ENCODE measurements around the gene ALDH2.
"Not testable (repeated sequence)": the region's sequence is repeated elsewhere in the genome, so short reads cannot be mapped to it uniquely, and the experiment has no call there.

Gene ALDH2

GRCh38 chr12:111766608-111767361 is at the start of gene ALDH2:
Gene ALDH2, plus strand, starts transcription at chr12:111766933. Its CDS starts 50 bp downstream, at chr12:111766983.
- in situ Hi-C loops (cut with MboI; ENCODE audit: low sequenced_read_pairs): no loop called here

GRCh38 chr12:111719316-111719715 is 47.4 kb upstream of the ALDH2 start:
- in situ Hi-C loops (cut with MboI; ENCODE audit: low sequenced_read_pairs): not testable (repeated sequence)

- in situ Hi-C loops (cut with MboI; ENCODE audit: low sequenced_read_pairs): no loop called here
Observed at GRCh38 chr12:111720457-111720856, 46.3 kb upstream of the ALDH2 start.

- in situ Hi-C loops (cut with MboI; ENCODE audit: low sequenced_read_pairs): not testable (repeated sequence)
Observed at GRCh38 chr12:111723646-111724360, 42.9 kb upstream of the ALDH2 start.

- in situ Hi-C loops (cut with MboI; ENCODE audit: low sequenced_read_pairs): no loop called here
Observed at GRCh38 chr12:111728795-111729194, 37.9 kb upstream of the ALDH2 start.

GRCh38 chr12:111730420-111730819 is 36.3 kb upstream of the ALDH2 start:
- in situ Hi-C loops (cut with MboI; ENCODE audit: low sequenced_read_pairs): no loop called here

GRCh38 chr12:111732786-111733185 is 33.9 kb upstream of the ALDH2 start:
- in situ Hi-C loops (cut with MboI; ENCODE audit: low sequenced_read_pairs): no loop called here

GRCh38 chr12:111733340-111733915 is 33.3 kb upstream of the ALDH2 start:
- in situ Hi-C loops (cut with MboI; ENCODE audit: low sequenced_read_pairs): no loop called here

- in situ Hi-C loops (cut with MboI; ENCODE audit: low sequenced_read_pairs): not testable (repeated sequence)
Observed at GRCh38 chr12:111739524-111739923, 27.2 kb upstream of the ALDH2 start.

- in situ Hi-C loops (cut with MboI; ENCODE audit: low sequenced_read_pairs): no loop called here
Observed at GRCh38 chr12:111741235-111741812, 25.4 kb upstream of the ALDH2 start.

GRCh38 chr12:111745211-111745610 is 21.5 kb upstream of the ALDH2 start:
- in situ Hi-C loops (cut with MboI; ENCODE audit: low sequenced_read_pairs): no loop called here

GRCh38 chr12:111747333-111747732 is 19.4 kb upstream of the ALDH2 start:
- in situ Hi-C loops (cut with MboI; ENCODE audit: low sequenced_read_pairs): no loop called here

- in situ Hi-C loops (cut with MboI; ENCODE audit: low sequenced_read_pairs): no loop called here
Observed at GRCh38 chr12:111748151-111748672, 18.5 kb upstream of the ALDH2 start.

GRCh38 chr12:111748867-111749266 is 17.9 kb upstream of the ALDH2 start:
- in situ Hi-C loops (cut with MboI; ENCODE audit: low sequenced_read_pairs): no loop called here

GRCh38 chr12:111749391-111749790 is 17.3 kb upstream of the ALDH2 start:
- in situ Hi-C loops (cut with MboI; ENCODE audit: low sequenced_read_pairs): no loop called here

- in situ Hi-C loops (cut with MboI; ENCODE audit: low sequenced_read_pairs): no loop called here
Observed at GRCh38 chr12:111753144-111753881, 13.4 kb upstream of the ALDH2 start.

GRCh38 chr12:111754671-111755070 is 12.1 kb upstream of the ALDH2 start:
- in situ Hi-C loops (cut with MboI; ENCODE audit: low sequenced_read_pairs): no loop called here

GRCh38 chr12:111756196-111756595 is 10.5 kb upstream of the ALDH2 start:
- in situ Hi-C loops (cut with MboI; ENCODE audit: low sequenced_read_pairs): no loop called here

GRCh38 chr12:111756681-111757080 is 10.1 kb upstream of the ALDH2 start:
- in situ Hi-C loops (cut with MboI; ENCODE audit: low sequenced_read_pairs): no loop called here

GRCh38 chr12:111757361-111758119 is 9.2 kb upstream of the ALDH2 start:
- in situ Hi-C loops (cut with MboI; ENCODE audit: low sequenced_read_pairs): no loop called here
